ENCODE measurements around the gene ESR2.
"Not testable (repeated sequence)": the region's sequence is repeated elsewhere in the genome, so short reads cannot be mapped to it uniquely, and the experiment has no call there.

ESR2 gene

GRCh38 chr14:64220466-64220865 is 73.7 kb downstream of the ESR2 start:
- DNase-seq (ENCODE audit: low read depth): no peak

- no peak for DNase-seq (ENCODE audit: low read depth)
Measured at GRCh38 chr14:64220056-64220455, 74.1 kb downstream of the ESR2 start.

GRCh38 chr14:64218344-64219240 is 75.6 kb downstream of the ESR2 start:
- no peak for DNase-seq (ENCODE audit: low read depth)

- no peak for DNase-seq (ENCODE audit: low read depth)
Measured at GRCh38 chr14:64217834-64218233, 76.3 kb downstream of the ESR2 start.

- DNase-seq (ENCODE audit: low read depth): no peak
Measured at GRCh38 chr14:64217308-64217707, 76.9 kb downstream of the ESR2 start.

GRCh38 chr14:64215978-64216377 is 78.2 kb downstream of the ESR2 start:
- no peak for DNase-seq (ENCODE audit: low read depth)

GRCh38 chr14:64215274-64215673 is 78.9 kb downstream of the ESR2 start:
- no peak for DNase-seq (ENCODE audit: low read depth)

GRCh38 chr14:64213853-64214570 is 80.2 kb downstream of the ESR2 start:
- DNase-seq (ENCODE audit: low read depth): no peak

GRCh38 chr14:64213086-64213485 is 81.1 kb downstream of the ESR2 start:
- no peak for DNase-seq (ENCODE audit: low read depth)

- no peak for DNase-seq (ENCODE audit: low read depth)
Measured at GRCh38 chr14:64212666-64213065, 81.5 kb downstream of the ESR2 start.

GRCh38 chr14:64210912-64211311 is 83.3 kb downstream of the ESR2 start:
- not testable (repeated sequence) for DNase-seq (ENCODE audit: low read depth)

- DNase-seq (ENCODE audit: low read depth): no peak
Measured at GRCh38 chr14:64210216-64210615, 84.0 kb downstream of the ESR2 start.

- DNase-seq (ENCODE audit: low read depth): no peak
Measured at GRCh38 chr14:64209444-64210131, 84.6 kb downstream of the ESR2 start.

GRCh38 chr14:64208981-64209380 is 85.2 kb downstream of the ESR2 start:
- no peak for DNase-seq (ENCODE audit: low read depth)

GRCh38 chr14:64208261-64208660 is 85.9 kb downstream of the ESR2 start:
- DNase-seq (ENCODE audit: low read depth): no peak

- no peak for DNase-seq (ENCODE audit: low read depth)
Measured at GRCh38 chr14:64203366-64204006, 90.7 kb downstream of the ESR2 start.

GRCh38 chr14:64202716-64203115 is 91.5 kb downstream of the ESR2 start:
- no peak for DNase-seq (ENCODE audit: low read depth)

GRCh38 chr14:64201921-64202545 is 92.1 kb downstream of the ESR2 start:
- no peak for DNase-seq (ENCODE audit: low read depth)

GRCh38 chr14:64201296-64201695 is 92.9 kb downstream of the ESR2 start:
- no peak for DNase-seq (ENCODE audit: low read depth)

GRCh38 chr14:64200170-64200569 is 94.0 kb downstream of the ESR2 start:
- no peak for DNase-seq (ENCODE audit: low read depth)

GRCh38 chr14:64198486-64198885 is 95.7 kb downstream of the ESR2 start:
- DNase-seq (ENCODE audit: low read depth): no peak

GRCh38 chr14:64197996-64198395 is 96.2 kb downstream of the ESR2 start:
- no peak for DNase-seq (ENCODE audit: low read depth)
